GM18517 (cell line): ENCODE results near the gene NDE1.
A peak's percentile ranks its signal among the peaks of the same experiment; 100 is the strongest.
"Not testable (repeated sequence)": the region's sequence is repeated elsewhere in the genome, so short reads cannot be mapped to it uniquely, and the experiment has no call there.

Experiments used
- ATAC-seq: cut with Tn5 transposase; IDR thresholded peaks from one replicate; pipeline ENCODE4 v1.9.1; 2021; ENCODE audit warnings: mild to moderate bottlenecking, moderate library complexity; ENCODE audit not compliant: unreplicated experiment

The NDE1 gene

DNA sequence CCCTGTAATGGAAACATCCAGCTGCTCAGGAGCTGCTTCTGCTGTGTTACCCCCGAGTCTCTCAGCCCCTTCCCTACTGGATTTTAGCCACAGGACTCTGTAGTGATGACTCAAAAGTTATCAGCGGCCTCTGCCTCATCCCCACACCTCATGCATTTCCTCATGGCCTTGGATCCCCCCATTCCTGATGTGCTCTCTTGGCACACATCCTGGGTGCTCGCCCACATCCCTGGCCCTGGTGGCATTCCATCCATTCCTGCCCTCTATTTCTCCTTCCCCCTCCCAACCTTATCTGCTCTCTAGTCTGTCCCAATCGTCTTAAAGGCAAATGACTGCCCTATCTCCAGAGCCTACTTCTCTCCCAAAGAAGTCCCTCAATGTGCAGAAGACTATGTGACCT lies 31.7 kb upstream of the NDE1 start:
- no peak for ATAC-seq

- ATAC-seq: no peak
These were observed 29.3 kb upstream of the NDE1 start for GRCh38 chr16:15620611-15621195.

- ATAC-seq: no peak
These were observed 28.6 kb upstream of the NDE1 start for GRCh38 chr16:15621456-15621855.

GRCh38 chr16:15621889-15622288 lies 28.2 kb upstream of the NDE1 start:
- ATAC-seq: no peak

DNA sequence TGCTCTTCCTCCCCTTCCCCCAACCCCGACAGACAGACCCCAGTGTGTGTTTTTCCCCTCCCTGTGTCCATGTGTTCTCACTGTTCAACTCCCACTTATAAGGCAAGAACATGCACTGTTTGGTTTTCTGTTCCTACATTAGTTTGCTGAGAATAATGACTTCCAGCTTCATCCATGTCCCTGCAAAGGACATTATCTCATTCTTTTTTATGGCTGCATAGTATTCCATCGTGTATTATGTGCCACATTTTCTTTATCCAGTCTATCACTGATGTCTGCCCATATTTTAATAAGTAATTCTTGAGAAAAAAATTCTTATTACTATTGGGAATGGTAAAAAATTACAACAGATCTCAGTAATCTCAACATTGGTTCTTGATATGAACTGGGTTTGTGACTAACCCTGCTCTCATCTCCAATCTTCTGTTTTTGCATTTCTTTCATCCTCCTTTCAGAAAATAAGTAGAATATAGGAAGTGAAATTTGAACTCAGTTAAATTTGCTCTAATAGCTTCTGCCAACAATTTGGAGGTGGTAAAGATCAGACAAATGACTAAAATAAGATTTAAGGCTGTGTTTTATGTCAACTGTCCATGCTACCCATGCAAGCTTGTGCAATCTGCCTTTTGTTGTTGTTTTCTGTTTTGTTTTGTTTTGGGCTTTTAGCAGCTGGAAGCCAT lies 18.2 kb upstream of the NDE1 start:
- ATAC-seq: no peak

DNA sequence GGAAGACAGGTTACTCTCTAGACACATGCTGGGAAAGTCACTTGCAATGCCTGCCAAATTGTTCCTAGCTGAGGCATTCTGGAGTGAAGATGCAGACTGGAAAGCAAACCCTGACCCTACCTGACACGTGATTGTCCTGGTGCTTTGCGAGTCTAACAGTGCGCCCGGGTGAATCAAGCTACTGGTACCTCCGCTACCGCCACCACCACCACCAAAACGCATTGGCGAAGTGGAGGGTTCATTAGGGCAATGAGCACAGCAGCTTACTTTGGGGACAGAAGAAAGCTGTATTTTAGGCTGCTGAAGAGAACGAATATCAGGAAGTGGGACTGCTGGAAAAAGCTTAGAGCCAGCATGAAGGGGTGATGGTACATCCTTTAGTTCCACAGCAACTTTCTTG lies 14.1 kb upstream of the NDE1 start:
- no peak for ATAC-seq

DNA sequence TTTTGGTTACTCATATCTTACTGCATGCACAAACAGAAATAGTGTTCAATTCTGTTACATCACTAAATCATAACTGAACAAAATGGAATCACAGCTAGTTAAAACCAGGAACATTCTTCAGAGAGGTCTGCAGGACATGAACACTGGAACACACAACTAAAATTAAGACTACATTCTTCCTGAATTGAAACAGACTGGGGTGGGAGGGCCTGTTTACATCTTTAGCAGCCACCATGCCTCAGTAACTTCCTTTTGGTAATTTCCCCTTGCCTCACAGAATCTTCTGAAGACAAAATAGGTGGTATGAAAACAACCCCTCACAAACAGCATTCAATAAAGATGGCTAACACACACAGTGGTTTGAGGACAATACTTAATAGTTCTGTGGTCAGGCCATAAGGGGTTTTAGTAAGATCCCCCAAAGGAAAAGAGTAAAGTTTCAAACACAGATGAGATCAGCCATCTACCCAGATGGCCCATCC lies 13.6 kb upstream of the NDE1 start:
- ATAC-seq: no peak

DNA sequence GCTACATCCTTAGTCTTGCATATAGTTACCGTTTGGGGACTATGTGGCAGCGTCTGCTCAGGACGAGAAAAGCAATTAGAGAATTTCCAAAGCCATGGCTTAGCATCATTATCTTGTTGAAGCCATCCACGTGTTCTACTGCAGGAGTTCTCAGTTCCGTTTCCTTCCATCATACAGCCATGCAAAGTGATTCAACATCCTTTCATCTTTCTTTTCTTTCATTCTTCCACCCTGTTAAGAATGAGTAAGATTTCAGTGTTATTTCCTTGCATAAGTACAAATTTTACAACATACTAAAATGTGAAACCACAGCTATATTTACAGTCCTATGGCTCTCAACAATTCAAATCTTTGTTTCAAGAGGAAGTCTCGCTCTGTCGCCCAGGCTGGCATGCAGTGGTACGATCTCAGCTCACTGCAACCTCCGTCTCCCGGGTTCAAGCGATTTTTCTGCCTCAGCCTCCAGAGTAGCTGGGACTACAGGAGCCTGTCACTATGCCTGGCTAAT lies 10.9 kb upstream of the NDE1 start:
- ATAC-seq: no peak

DNA sequence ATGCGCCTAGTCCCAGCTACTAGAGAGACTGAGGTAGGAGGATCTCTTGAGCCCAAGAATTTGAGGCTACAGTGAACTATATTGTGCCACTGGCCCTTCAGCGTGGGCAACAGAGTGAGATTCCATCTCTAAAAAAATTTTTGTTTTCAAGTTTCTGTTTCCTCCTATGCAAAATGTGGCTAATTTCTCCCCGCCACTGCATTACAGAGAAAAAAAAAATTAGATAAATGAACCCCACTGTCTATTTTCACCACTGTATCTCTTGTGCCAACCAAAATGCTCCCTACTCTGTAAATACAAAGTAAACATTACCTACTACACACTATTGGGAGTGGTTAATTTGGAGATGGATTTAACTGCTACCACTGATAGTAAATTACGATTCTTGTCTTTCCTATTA lies 9.1 kb upstream of the NDE1 start:
- ATAC-seq: no peak

DNA sequence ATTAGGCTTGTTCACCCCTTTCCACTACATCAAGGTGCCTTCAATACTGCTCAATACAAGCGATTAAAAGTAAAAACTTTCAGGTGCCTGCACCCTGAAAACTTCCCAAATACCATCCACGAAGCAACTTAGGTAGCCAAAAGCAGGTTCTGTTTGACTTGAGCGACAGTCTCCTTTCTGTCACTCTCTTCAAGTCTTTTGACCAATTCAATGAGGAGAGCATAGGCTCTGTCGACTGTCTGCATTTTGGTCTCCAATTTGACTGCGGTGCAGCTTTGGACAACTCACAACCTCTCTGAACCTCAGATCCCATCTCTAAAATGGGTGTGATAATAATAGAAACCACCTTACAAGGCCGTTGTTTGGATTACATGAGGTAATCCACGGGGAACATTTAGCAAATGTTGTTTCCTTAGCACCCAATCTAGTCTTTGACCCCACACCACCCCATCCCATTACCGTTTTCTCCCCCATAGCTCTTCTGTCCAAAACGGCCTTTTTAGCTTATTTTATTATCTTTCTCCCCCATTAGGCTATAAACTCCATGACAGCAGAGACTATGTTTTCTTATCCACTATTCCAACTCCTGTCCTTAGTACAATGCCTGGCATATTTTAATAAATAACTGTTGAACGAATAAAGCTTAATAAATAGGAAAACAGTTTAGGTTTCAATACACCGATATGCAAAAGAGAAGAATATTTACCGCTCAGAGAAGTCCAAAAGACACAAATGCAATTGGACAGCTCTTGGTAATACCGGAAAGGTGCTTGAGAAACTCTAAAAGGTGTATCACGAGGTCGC lies 8.1 kb upstream of the NDE1 start:
- ATAC-seq: no peak

GRCh38 chr16:15642557-15643047 lies 7.4 kb upstream of the NDE1 start:
- ATAC-seq: peak; percentile 43

DNA sequence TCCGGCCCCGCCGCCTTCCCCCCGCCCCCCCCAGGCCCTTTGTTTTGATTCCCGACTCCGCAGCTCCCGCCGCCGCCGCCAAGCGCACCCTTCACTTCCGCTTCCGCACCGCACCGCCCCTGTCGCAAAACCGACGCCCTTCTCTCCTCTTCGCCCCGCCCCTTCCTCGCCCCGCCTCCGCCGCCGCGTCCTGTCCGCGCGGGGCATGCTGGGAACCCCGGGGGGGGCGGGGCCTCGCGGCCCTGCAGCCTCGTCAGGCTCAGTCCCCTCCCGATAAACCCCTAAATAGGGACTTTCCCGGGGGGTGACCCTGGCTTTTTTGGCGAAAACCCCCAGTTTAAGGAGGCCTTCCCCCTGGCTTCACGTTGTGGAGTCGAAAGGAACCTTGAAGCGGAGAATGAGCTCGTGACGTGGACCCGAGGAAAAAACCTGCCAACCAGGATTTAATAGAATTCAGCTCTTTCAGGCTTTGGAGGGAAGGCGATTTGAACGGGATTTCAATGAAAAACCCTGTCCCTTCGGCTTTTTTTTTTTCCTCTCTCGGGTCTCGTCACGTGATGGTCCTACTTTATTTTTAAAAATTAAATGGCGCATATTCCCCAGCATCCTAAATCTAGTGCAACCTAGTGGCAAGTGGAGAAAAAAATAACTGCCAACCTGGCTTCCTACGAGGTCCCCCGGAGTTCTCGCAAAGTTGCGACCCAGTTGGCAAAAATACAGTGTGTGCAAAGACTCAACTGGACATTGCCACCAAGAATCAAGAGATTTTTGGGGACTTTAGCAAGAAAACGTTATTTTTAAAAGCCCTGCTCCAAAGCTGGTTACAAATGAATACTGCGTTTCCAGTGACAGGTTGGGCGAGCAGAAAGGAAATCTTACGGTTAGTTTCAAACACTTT lies 6.7 kb upstream of the NDE1 start, which contains the start of gene MARF1:
MARF1 (minus strand) TSS at position 107 of the 898 bp plus-strand sequence. CDS start 3,921 bp downstream, outside the sequence.
- ATAC-seq: peak; percentile 36

DNA sequence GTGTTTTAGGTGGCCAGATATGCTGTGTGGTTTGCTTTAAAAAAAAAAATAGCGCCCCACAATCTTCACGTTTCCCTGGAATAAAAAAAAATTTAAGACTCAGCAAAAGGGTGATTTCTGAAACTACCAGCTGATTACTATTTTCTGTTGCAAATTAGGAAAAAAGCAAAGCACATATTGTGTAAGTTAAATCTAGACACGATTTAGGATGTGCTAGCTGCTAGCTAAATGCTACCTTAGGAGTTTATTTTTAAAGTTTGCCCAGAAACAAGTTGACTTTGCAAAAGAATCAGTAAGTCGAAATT lies 6.1 kb upstream of the NDE1 start:
- ATAC-seq: no peak

GRCh38 chr16:15644267-15644961 lies 5.6 kb upstream of the NDE1 start:
- ATAC-seq: no peak

DNA sequence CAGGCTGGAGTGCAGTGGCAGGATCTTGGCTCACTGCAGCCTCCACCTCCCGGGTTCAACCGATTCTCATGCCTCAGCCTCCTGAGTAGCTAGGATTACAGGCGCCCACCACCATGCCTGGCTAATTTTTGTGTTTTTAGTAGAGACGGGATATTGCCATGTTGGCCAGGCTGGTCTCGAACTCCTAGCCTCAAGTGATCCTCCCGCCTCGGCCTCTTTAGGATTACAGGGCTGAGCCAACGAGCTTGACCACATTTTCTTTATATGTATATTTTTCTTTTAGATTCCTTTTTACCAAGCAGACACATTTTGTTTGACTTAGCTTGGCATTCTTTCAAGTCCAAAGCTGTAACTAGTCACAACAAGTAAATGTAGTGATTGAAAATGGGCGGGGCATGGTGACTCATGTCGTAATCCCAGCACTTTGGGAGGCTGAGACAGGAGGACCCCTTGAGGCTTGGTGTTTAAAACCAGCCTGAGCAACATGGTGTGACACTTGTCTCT lies 5.0 kb upstream of the NDE1 start:
- not testable (repeated sequence) for ATAC-seq

GRCh38 chr16:15646557-15647293 lies 3.3 kb upstream of the NDE1 start:
- not testable (repeated sequence) for ATAC-seq

GRCh38 chr16:15647294-15648014 lies 2.6 kb upstream of the NDE1 start:
- no peak for ATAC-seq

DNA sequence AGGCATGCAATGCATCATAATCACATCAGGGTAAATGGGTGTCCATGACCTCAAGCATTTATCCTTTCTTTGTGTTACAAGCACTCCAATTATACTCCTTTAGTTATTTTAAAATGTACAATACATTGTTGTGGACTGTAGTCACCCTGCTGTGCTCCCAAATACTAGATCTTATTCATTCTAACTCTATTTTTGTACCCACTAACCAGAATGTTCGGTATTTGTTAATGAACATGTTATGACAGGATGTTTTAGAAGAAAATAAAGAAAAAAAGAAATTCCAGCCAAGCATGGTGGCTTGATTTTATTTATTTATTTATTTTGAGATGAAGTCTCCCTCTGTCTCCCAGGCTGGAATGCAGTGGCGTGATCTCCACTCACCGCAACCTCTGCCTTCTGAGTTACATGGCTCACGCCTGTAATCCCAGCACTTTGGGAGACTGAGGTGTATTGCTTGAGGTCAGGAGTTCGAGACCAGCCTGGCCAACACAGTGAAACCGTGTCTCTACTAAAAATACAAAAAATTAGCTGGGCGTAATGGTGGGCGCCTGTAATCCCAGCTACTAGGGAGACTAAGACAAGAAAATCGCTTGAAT lies 1.8 kb upstream of the NDE1 start:
- ATAC-seq: no peak
